GM18951 (cell line): ENCODE results near the gene CYB5RL.
"Not testable (repeated sequence)": the region's sequence is repeated elsewhere in the genome, so short reads cannot be mapped to it uniquely, and the experiment has no call there.

Experiments
- POLR2A ChIP-seq: IDR thresholded peaks from 4 replicates; pipeline ENCODE4 v1.6.1; 2011; ENCODE audit warnings: mild to moderate bottlenecking; ENCODE audit not compliant: insufficient read length, insufficient read depth; ENCODE audit errors: extremely low read depth
- in situ Hi-C: fragments of 300-500 bp; cut with MboI; formaldehyde crosslinking; loops from one replicate; pipeline ENCODE4 v1.12.0; 2022; ENCODE audit warnings: low sequenced_read_pairs, mixed read lengths, inconsistent platforms; ENCODE audit not compliant: unreplicated experiment

Gene CYB5RL

DNA sequence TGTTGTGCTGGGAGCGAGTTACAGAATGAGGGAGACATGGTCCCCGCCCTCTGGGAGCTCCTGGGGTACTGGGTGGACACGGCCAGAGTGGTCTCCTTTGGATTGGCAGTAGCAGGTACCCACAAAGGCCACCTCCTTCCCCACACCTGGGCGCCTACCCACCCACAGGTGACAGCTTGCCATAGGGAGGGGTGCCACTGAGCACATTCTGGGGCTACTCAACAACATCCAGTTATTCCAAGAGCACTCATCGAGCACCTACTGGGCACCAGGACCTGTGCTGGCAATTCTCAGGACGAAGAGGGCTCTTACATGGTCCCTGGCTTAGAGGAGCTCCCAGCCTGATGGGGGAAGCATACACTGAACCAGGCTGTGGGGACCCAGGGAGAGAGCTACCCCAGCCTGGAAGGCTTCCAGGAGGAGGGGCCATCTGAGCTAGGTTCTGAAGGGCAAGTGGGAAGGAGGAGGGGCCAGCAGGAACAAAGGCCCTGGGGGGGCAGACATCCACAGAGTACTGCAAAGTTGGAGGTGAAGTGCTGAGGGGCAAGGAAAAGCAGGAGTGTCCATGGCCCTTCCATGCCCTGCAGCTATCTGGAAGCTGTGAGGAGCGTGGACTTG, 22.1 kb upstream of the CYB5RL start:
- in situ Hi-C loops = no loop called here
- no peak for TF ChIP-seq POLR2A

DNA sequence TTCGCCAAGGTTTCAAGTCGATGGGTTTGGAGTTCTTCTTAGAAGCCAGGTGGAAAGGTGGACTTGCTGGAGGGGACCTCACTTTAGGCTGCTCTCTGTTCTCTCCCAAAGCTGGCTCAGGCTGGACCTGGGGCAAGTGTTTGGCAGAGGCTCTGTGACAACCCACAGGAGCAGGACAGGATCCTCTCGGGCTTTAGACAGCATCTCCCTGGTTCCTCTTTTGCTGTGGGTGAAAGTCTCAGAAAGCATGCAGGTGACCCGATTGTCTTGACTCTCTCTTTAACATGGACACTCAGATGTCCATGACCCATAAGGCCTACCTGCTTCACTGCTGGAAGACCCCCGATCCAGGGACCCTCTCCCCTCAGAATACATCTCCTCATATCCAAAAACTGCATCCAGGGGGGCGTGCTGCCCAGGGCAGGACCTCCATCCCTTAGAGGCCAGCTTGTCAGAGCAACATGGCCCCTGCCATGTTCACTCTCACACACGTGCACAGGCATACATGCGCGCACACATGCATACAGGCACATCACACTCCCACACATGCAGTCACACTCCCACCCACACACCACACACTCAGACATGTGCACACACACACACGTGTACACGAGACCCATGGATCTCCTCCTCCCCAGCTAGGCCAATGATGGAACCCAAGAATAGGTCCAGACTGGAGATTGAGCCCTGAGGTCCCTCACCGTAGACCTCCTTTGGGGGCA, 21.4 kb upstream of the CYB5RL start:
- in situ Hi-C loops = no loop called here
- no peak for TF ChIP-seq POLR2A

DNA sequence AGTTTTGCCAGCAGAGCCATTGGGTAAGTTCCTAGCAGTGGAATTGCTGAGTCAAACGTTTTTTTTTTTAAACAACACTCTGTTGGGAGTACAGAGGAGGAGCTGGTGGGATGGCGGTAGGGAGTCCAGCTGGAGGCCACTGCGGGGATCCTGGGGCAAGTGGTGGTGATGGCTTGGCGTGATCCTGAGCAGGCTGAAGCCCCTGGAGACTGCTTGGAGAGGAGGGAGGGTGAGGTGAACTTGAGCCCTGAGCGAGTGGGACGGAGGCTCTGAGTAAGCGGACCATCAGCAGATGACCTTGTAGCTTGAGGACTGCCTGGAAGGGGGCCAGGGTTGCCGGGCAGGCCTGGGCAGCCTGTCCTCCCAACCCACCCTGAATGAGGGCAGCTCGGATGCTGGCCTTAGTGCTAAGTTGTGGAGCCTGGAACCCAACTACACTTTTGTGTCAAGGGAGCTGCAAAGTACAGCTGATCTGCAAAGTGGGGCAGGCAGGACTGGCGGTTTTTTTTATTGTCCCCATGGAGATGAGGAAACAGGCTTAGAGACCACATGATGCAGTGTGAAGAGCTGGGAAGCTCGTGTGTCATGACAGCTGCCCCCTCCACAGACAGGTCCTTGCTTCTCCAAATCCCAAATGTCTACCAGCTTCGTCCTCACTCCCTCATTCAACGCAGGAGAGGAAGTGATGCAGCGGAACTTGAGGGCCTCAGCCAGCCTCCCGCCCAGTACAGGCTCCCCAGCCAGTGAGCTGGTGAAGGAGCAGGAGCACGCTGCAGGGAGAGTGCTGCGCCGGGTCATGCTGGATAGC, 20.4 kb upstream of the CYB5RL start:
- in situ Hi-C loops = no loop called here
- no peak for TF ChIP-seq POLR2A

DNA sequence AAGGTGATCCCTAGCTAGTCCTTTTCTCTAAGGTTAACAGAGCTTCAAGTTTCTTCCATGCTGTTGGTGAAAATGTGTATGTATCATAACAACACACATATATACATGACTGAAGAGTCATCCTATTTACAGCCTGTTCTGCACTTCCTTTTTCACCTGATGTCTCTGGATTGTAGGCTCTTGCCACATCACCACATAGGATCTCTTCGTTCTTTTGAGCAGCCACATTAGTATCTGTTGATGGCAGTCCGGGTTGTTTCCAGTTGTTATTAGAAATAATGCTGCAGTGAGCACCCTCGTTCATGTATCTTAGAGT, 19.8 kb upstream of the CYB5RL start:
- TF ChIP-seq POLR2A = no peak
- in situ Hi-C loops = no loop called here

DNA sequence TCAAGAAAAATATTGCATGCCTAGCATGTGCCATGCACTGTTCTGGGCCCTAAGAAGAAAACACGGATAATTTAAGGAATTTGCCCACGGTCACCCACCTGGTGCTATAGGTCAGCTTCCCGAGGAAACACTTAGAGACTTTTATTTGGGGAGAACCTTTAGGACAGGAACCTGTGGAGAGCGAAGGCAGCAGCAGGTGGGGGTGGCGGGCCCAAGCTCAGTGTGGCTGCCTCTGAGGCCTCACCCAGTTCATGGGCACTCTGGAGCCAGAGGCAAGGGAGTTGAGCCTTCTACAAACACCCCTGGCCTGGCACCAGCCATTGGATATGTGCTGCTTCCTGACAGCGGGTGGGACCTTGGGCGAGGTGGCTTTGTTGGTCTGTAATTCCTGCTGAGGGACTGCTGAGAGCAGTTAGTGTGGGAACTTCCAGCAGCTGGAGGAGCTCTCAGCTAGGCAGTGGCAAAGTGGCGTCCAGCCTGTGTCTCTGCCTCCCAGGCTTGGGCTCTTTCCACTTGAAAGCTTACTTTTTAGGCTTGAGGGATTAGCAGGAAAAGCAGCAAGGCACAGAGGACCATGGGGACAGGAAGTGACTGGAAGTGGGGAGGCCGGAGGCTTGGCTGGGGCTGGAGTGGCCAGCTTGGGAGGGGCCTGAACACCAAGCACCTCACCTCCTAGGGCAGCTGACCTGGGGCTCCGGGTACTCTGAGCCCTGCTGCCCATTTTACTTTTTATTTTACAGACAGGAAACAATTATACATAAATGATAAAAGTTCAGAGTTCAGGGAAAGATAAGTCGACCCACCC, 19.3 kb upstream of the CYB5RL start:
- in situ Hi-C loops = no loop called here
- no peak for TF ChIP-seq POLR2A

DNA sequence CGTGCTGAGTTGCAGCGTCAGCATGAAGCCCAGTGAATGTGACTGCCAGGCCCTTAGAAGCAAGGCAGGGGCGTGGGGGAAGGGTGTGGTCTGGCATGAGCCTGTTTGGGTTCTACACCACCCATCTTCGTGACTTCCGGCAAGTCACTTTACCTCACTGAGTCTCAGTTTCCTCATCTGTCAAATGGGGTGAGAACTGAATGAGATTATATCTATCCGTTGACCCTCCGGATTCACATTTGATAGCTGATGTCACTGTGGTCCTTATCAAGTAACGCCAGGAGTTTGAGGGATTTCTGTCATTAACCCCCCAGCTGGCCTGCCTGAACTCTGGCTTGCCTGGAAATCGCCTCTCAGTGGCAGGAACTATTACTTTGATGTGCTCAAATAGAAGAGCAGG, 15.7 kb upstream of the CYB5RL start:
- no peak for TF ChIP-seq POLR2A
- in situ Hi-C loops = no loop called here

DNA sequence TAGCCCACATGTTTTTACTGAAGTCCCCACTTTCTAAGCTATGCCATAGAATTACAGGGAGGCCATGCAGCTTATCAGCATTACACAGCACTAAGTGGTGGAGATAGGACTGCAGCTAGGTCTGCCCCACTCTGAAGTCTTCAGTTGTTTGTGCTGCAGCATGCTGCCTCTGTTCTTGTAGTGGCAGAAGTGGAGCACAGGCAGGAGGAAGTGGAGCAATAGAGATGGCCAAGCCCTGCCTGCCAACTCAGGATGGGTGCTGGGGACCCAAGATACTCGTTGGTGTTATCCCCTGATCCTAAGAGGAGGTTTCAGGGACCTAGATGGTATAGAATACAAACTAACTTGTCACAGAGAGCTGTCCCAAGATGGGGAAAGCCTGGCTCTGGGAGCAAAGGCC, 13.0 kb upstream of the CYB5RL start:
- in situ Hi-C loops = no loop called here
- TF ChIP-seq POLR2A = no peak

DNA sequence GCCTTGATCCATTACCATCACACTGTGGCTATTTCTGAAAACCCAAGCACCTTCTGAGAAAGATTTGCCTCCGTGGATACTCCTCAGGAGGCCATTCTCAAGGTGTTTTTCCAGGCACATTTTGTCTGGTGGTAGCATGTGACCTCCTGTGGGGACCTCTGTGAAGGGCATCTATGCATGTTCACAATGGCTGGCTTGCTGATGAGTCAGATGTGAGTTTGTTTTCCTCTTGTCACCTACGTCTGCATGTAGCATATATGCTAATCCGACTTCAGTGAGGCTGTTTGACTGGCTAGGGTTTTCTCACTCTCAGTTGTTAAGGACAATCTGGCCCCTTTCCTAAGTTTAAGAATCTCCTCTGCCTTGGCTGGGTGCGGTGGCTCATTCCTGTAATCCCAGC, 8.1 kb upstream of the CYB5RL start:
- in situ Hi-C loops = not testable (repeated sequence)

DNA sequence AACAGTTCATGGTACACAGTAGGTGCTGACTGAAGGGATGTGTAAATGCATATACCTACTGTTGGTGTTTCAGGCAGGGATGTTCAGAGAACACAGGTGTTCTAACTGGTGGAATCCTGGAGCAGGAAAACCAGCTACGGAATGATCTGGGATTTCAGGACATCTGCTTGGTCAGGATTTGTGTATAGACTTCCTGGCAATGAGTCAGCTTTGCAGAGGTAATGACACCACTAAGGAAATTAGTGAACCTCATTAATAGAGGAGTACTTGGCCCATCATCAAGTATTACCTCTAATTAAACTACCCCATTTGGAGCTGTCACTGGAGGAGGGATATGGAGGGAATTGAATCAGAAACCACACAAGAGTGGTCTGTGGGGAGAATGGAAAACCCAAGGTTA, 7.5 kb upstream of the CYB5RL start:
- no peak for TF ChIP-seq POLR2A
- in situ Hi-C loops = no loop called here

DNA sequence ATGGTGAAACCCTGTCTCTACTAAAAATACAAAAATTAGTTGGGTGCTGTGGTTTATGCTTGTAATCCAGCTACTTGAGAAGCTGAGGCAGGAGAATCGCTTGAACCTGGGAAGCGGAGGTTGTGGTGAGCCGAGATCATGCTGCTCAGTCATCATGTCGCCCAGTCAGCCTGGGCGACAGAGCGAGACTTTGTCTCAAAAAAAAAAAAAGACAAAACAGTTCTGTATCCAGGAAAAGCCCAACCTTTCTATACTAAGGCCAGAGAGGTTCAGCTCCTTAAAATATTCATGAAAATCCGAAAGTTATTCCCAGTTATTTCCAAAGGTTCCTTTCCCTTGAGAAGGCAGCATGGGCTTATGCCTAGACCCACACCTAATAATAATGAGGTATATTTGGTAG, 4.4 kb upstream of the CYB5RL start:
- TF ChIP-seq POLR2A = no peak
- in situ Hi-C loops = no loop called here

DNA sequence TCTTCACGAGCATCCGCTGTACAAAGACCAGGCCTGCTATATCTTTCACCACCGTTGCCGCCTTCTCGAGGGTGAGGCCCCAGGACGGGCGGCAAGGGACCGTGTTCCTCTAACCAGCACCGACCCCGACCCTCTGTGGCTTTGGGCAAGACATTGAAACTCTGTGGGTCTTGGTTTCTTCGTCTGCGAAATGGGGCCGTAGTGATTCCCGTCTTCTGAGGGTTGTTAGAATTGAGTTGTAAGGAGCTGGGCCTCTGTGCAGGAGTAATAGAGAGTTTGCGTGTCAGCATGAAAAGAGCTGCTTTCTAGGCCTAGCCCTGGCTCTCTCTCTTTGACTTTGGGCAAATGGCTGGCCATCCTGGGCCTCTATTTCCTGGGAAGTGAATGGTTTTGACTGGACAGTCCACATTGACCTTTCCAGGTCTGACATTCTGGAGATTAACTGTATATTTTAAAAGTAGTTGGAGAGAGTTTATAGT, 728 bp upstream of the CYB5RL start:
- TF ChIP-seq POLR2A = no peak
- in situ Hi-C loops = no loop called here

DNA sequence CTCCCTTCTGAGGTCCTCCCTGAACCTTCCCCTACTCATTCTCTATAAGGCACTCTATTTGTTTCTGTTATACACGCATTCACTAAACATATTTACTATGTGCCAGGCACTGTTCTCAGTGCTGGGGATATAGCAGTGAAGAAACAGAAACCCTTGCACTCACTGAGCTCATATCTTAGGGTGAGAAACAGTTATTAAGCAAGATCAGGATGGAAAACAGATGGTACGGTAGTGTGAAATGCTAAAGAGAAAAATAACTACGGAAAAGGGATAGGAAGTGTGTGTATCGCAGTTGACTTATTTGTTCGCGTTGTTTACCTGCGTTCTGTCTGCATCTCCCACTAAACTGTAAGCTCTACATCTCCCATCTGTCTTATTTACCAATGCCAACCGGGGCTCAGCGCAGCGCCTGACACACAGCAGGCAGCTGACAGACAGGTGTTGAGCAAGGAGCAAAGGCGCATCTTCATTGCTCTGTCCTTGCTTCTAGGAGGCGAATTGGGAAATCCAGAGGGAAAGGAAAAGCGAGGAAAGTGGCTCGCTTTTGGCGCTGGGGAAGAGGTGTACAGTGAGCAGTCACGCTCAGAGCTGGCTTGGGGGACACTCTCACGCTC, 572 bp downstream of the CYB5RL start:
- no peak for TF ChIP-seq POLR2A
- in situ Hi-C loops = no loop called here

DNA sequence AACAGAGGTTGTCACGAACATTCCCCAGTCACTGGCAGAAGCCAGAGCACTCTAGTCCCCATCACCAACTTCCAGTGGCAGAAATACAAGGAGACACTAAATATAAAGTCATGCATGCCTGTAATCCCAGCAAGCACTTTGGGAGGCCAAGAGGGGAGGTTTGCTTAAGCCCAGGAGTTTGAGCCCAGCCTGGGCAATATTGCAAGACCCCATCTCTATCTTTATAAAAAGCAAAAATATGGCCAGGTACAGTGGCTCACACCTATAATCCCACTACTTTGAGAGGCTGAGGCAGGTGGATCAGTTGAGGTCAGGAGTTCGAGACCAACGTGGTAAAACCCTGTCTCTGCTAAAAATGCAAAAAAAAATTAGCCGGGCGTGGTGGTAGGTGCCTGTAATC, 6.4 kb downstream of the CYB5RL start:
- in situ Hi-C loops = no loop called here
- TF ChIP-seq POLR2A = no peak

DNA sequence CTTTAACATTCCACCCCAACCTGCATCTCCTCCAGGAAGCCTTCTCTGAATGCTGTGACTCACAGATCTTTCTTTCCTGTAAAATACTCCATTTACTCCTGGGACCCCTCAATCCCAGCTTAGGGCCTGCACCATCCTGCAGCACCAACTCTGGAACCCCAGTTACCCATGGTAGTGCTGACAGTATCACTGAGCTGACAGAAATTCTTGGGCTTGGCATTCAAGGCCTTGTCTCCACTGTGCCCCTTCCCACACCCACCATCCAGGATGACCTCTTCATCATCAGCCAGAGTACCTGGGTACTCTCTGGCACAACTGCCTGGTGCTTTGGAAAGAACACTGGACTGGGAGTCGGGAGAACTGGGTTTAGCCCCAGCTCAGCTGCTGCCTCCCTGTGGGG, 8.3 kb downstream of the CYB5RL start:
- in situ Hi-C loops = no loop called here
- no peak for TF ChIP-seq POLR2A
